ENCODE results near the gene AASDH. TPM values are rescaled to one million over a fixed set of nuclear protein-coding genes. Genes with fewer than 3 reads are reported as not detected.

AASDH gene
- total RNA-seq, 4 donors from 2014 or later: 8.1 to 10.5 (median 9.0) TPM

- no peak overlapping the region for H3K4me3 ChIP-seq (ENCODE audit: low read depth, poor library complexity, severe bottlenecking)
- TF ChIP-seq POLR2A (IDR thresholded peaks at IDR 0.05): no peak
- no peak for TF ChIP-seq CTCF (IDR thresholded peaks at IDR 0.05)
- DNase-seq (ENCODE audit: low spot score in 2 of 2): no peak
- 92% methylated on average over 4 of the region's 4 CpGs for WGBS, 2 donors
- intact Hi-C loops (cut with DNase I; ENCODE audit: low total_unique reads): no loop called here
These were observed 78.9 kb downstream of the AASDH start for GRCh38 chr4:56308384-56308783.

GRCh38 chr4:56307423-56307822, 79.9 kb downstream of the AASDH start:
- 77 to 79% methylated on average over 3 of the region's 3 CpGs for WGBS, 2 donors
- no peak overlapping the region for H3K4me3 ChIP-seq (ENCODE audit: low read depth, poor library complexity, severe bottlenecking)
- TF ChIP-seq CTCF (IDR thresholded peaks at IDR 0.05): no peak
- no peak for TF ChIP-seq POLR2A (IDR thresholded peaks at IDR 0.05)
- intact Hi-C loops (cut with DNase I; ENCODE audit: low total_unique reads): no loop called here
- DNase-seq (ENCODE audit: low spot score in 2 of 2): no peak

GRCh38 chr4:56305390-56305789, 81.9 kb downstream of the AASDH start:
- TF ChIP-seq CTCF (IDR thresholded peaks at IDR 0.05): no peak
- no peak for TF ChIP-seq POLR2A (IDR thresholded peaks at IDR 0.05)
- no peak for DNase-seq (ENCODE audit: low spot score in 2 of 2)
- WGBS, 2 donors: 39 to 57% methylated on average over 1 of the region's 1 CpG
- H3K4me3 ChIP-seq (ENCODE audit: low read depth, poor library complexity, severe bottlenecking): no peak overlapping the region
- intact Hi-C loops (cut with DNase I; ENCODE audit: low total_unique reads): no loop called here

GRCh38 chr4:56303921-56304320, 83.4 kb downstream of the AASDH start:
- no peak overlapping the region for H3K4me3 ChIP-seq (ENCODE audit: low read depth, poor library complexity, severe bottlenecking)
- no peak for DNase-seq (ENCODE audit: low spot score in 2 of 2)
- TF ChIP-seq POLR2A (IDR thresholded peaks at IDR 0.05) (no peak), CTCF (IDR thresholded peaks at IDR 0.05) (no peak)
- intact Hi-C loops (cut with DNase I; ENCODE audit: low total_unique reads): no loop called here
- 73% methylated on average over 2 of the region's 2 CpGs for WGBS, 2 donors

GRCh38 chr4:56302760-56303159, 84.5 kb downstream of the AASDH start:
- intact Hi-C loops (cut with DNase I; ENCODE audit: low total_unique reads): no loop called here
- WGBS, 2 donors: 40 to 63% methylated on average over 3 of the region's 3 CpGs
- no peak for DNase-seq (ENCODE audit: low spot score in 2 of 2)
- TF ChIP-seq POLR2A (IDR thresholded peaks at IDR 0.05) (no peak), CTCF (IDR thresholded peaks at IDR 0.05) (no peak)
- no peak overlapping the region for H3K4me3 ChIP-seq (ENCODE audit: low read depth, poor library complexity, severe bottlenecking)

GRCh38 chr4:56301997-56302496, 85.2 kb downstream of the AASDH start:
- intact Hi-C loops (cut with DNase I; ENCODE audit: low total_unique reads): no loop called here
- TF ChIP-seq CTCF (IDR thresholded peaks at IDR 0.05): no peak
- no peak for TF ChIP-seq POLR2A (IDR thresholded peaks at IDR 0.05)
- WGBS, 2 donors: 81 to 86% methylated on average over 8 of the region's 8 CpGs
- H3K4me3 ChIP-seq (ENCODE audit: low read depth, poor library complexity, severe bottlenecking): no peak overlapping the region
- no peak for DNase-seq (ENCODE audit: low spot score in 2 of 2)
